SW480 (cell line): Measurements from ENCODE around the gene TRPC4AP.
"Not testable (repeated sequence)": the region's sequence is repeated elsewhere in the genome, so short reads cannot be mapped to it uniquely, and the experiment has no call there.

Source experiments
- DNase-seq: peaks from one replicate; pipeline ENCODE4 v3.0.0-alpha.2; 2016; ENCODE audit warnings: low spot score

Gene TRPC4AP, protein sequence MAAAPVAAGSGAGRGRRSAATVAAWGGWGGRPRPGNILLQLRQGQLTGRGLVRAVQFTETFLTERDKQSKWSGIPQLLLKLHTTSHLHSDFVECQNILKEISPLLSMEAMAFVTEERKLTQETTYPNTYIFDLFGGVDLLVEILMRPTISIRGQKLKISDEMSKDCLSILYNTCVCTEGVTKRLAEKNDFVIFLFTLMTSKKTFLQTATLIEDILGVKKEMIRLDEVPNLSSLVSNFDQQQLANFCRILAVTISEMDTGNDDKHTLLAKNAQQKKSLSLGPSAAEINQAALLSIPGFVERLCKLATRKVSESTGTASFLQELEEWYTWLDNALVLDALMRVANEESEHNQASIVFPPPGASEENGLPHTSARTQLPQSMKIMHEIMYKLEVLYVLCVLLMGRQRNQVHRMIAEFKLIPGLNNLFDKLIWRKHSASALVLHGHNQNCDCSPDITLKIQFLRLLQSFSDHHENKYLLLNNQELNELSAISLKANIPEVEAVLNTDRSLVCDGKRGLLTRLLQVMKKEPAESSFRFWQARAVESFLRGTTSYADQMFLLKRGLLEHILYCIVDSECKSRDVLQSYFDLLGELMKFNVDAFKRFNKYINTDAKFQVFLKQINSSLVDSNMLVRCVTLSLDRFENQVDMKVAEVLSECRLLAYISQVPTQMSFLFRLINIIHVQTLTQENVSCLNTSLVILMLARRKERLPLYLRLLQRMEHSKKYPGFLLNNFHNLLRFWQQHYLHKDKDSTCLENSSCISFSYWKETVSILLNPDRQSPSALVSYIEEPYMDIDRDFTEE

DNA sequence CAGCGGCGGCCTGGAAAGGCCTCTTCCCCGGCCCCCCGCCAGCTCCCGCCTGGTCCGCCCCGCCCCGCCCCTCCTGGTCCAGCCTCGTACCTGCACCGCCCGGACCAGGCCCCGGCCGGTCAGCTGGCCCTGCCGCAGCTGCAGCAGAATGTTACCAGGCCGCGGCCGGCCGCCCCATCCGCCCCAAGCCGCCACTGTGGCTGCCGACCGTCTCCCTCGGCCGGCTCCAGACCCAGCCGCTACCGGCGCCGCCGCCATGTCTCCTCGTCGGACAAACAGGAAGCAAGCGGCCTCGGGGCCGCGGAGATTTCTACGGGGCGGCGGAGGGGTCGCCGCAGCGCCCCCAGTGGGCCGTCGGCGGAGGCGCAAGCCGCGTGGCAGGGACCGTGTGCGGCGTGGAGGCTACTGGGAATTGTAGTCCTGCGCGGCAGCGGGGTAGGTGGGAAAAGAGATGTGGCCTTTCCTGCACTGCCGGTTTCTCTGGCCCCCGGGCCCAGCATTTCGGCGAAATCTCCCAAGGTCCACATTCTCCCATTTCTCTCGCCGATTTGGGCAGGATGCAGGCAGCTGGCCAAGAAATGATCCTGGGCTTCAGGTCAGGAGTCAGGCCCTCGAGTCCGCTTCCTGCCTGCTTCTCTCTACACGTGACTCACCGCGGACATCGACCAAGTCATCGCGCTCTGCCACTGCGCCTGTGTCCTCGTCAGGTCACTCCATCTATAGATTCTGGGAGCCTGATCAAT lies at the start of gene TRPC4AP:
Gene TRPC4AP (minus strand): TSS at position 284 of the 743 bp plus-strand sequence. CDS start 26 bp downstream, at position 258.
- peak; percentile 93 for DNase-seq

DNA sequence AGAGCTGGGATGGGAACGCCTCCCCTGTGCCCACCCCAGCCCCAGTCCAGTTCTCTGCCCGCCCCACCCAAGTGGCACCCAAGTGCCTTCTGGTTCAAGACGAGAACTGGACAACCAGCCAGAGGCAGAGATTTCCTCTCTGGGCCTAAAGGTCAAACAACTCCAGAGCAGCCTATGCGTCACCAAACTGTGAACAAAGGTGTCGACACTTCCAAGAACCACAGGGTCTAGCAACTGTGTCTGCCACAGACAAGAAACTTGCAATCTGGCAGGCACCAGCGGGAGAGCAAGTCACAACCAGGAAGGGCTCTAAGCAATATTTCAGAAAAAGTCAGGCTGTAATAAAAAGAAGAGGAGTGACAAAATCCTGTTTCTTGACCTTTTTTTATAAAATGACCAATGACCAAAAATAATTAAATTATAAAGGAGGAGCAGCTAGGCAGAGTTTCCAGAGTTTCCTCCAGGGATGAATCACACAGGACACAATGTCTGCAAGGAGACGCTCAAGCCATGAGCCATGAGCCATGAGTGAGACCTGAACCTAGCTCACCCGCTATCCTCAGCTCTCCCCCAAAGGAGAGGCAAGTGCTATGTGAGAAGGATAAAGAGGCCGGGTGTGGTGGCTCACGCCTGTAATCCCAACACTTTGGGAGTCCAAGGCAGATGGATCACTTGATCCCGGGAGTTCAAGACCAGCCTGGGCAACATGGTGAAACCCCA lies 43.4 kb upstream of the TRPC4AP start:
- DNase-seq = no peak

DNA sequence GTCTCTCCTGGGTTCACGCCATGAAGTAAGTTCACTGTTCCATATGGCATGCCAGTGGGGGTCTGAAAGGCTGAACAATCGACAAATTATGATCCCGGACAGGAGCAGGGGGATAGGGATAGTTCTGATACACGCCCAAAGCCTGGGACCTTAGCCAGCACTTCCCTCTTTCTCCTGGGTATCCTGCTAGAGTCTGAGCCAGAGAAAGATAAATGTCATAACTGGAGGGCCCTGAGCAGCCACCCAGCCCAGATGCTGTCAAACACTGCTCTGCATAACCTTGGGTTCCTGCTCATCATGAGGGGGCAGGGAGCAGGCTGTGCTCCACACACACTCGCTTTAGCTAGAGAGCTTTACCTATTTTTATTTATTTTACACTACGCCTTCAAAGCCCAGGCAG lies 42.3 kb upstream of the TRPC4AP start:
- no peak for DNase-seq

DNA sequence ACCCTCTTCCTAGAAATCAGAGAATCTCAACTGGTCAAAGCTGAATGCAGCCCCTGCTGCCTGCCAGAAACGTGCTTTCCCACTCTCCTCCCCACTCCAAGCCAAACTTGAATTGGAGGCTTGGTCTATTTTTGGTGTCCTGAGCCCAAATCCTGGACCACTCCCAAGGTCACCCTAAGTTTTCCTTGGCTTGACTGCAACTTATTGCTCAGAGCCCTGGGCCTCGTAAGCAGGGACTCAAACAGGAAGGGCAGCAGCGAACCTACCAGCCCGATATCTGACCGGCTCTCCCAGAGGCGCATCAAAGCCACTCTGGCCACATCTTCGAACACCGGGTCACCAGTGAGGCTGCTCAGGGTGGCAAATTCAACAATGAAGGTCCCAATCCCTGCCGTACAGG lies 41.9 kb upstream of the TRPC4AP start:
- no peak for DNase-seq

DNA sequence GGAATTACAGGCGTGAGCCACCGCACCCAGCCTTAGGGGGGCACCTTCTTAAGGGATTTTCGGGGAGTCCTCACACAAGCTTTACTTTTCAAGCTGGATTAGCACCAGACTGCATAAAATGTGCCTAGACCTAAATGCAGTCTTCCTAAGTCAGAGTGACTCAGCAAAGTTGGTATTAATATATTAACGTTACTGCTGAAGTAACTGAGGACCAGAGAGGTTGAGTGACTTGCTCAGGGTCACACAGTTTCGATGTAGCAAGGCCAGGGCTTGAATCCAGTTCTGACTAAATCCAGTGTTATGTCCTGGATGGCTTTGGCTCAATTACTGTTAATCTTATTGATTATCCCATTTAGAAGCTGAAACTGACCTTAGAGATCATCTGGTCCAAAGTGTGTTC lies 41.1 kb upstream of the TRPC4AP start:
- no peak for DNase-seq

DNA sequence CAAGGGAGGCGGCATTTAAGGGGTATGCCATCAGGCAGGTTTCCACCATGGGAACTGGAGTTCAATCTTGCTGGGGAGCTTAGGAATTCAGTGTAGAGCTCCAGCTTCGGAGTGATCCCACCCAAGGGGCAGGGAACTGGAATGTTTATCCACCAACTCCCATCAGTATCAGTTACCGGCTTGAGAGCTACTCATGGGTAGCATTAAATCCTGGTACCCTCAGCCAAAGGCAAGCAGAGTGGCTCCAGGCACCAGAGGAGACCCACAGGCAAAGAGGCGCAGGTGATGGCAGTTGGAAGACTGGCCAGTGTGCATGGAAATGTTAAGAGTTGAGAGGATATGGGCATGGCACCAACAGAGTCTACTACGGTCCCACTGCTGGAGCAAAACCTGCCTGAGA lies 40.4 kb upstream of the TRPC4AP start:
- no peak for DNase-seq

DNA sequence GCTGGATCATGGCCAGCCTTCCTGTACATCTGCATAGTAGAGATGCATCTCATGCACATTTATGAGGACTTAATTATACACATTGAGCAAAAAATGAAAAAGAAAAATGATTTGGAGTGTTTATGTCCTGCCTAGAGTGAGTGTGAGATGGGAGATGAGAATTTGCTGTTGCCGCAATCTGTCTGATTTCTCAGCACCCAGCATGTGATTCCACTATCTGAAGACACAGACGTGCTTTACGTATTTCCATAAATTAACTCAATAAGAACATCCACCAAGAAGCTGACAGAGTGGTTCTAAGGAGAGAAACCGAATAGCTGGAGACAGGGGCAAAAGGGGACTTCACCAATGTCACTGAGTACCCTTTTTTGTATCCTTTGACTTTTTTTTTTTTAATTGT lies 39.3 kb upstream of the TRPC4AP start:
- no peak for DNase-seq

DNA sequence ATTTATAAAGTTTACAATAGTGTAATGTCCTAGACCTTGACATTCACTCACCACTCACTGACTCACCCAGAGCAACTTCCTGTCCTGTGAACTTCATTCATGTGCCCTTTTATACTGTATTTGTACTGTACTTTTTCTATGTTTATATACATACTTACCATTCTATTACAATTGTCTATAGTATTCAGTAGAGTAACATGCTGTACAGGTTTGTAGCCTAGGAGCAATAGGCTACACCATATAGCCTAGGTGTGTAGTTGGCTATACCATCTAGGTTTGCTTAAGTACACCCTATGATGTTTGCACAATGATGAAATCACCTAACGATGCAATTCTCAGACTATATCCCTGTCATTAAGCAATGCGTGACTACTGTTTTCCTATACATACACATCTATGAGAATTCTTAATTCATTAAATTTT lies 37.1 kb upstream of the TRPC4AP start:
- DNase-seq = peak; percentile 36

DNA sequence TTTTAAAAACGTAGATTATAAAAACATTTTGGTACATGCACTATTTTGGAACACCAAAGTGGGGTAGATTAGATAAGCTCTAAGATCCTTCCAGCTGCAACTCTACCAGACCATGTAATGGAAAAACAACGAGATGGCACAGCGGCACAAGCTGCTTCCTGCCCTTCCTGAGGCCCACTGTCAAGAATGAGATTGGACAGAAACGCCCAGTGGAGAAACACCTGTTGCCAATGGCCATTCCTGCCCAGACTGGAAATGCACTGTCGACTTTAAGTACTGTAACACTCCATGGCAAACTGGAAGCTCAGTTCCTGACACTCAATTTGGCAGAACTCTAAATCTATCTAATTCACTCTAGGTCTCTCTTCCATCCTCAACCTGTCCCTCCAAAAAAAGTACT lies 33.1 kb upstream of the TRPC4AP start:
- no peak for DNase-seq

DNA sequence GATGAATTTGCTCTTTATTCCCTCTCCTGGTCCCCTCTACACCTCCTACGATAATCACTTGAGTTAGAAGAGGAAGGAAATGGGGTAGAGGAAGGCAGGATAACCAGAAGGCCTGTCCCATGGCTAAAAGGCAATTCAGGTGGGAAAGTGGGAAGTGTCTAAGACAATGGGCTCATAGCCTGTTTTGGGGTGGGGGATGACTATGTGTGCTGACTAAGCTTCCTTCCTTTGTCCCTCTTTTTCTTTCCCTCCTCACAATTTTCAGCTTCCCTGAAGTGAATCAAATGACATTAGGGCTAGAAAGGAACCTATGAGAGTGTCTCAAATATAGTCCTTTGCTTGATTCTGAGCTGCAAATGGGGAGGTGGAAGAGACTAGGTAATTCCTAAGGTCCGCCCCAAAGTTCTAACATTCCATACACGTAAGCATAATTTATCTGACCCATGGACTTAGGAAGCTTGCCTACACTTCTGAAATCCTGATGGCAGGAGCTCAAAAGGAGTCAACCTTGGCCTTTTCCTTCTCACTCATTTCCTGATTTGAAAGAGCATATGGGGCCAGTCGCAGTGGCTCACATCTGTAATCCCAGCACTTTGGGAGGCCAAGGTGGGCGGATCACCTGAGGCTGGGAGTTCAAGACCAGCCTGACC lies 30.3 kb upstream of the TRPC4AP start:
- no peak for DNase-seq

DNA sequence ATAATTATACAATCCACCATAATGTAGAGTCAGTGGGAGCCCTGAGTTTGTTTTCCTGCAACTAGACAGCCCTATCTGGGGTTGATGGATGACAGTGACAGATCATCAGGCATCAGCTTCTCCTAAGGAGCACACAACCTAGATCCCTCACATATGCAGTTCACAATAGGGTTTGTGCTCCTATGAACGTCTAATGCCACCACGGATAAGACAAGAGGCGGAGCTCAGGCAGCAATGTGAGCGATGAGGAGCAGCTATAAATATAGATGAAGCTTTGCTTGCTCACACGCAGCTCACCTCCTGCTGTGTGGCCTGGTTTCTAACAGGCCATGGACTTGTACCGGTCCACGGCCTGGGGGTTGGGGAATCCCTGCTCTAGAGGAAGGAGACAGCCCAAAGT lies 28.6 kb upstream of the TRPC4AP start:
- no peak for DNase-seq

DNA sequence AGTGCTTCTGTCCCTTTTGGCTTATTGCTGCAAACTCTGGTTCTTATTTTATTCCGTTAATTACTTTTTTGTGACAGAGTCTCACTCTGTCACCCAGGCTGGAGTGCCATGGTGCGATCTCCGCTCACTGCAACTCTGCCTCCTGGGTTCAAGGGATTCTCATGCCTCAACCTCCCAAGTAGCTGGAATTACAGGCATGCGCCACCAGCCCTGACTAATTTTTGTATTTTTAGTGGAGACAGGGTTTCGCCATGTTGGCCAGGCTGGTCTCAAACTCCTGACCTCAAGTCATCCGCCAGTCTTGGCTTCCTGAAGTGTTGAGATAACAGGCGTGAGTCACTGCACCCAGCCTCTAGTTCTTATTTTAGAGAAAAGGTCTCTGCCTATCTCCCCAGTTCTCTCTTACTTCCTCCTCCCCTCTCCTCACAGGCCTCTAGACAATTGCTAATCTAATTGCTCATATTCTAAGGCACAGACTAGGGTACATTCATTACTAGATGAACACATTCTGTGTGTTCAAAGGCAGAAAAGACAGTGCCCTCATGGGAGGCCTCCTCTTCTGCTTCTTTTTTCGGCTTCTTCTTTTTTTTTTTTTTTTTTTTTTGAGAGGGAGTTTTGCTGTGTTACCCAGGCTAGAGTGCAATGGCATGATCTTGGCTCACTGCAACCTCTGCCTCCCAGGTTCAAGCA lies 27.6 kb upstream of the TRPC4AP start:
- DNase-seq = no peak

DNA sequence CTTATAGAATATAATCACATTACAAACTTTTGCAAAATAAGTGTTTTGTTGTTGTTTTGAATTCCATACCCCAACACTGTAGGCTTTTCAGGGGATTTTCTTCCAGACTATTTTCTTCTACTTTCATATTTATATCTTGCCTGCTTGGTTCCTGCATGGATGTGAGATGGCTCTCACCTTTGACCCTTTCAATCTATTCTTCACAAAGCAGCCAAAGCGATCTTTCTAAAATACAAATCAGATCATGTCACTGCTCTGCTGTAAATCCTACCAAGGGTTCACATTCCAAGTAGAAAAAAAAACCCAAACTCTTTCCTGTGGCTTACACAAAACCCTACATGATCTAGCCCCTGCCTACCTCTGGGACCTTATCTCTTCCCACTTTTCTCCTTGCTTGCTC lies 25.0 kb upstream of the TRPC4AP start:
- DNase-seq = no peak

DNA sequence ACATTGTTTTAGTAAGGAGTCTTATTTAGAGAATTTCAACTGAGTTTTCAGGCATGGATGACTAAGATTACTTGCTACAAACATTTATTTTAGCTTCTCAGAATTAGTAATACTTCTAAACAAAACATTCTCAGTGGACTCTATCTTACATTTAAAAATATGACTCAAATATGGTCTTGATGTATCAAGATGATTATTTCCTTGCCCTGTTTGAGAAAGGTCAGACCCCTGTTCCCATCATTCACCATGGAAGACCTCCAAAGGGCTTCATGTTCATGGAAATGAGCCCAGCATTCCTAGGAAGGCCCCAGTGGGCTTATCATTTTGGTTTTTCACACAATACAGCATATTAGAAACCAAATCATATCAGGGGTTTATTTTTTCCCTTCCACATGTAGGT lies 24.6 kb upstream of the TRPC4AP start:
- DNase-seq = no peak

DNA sequence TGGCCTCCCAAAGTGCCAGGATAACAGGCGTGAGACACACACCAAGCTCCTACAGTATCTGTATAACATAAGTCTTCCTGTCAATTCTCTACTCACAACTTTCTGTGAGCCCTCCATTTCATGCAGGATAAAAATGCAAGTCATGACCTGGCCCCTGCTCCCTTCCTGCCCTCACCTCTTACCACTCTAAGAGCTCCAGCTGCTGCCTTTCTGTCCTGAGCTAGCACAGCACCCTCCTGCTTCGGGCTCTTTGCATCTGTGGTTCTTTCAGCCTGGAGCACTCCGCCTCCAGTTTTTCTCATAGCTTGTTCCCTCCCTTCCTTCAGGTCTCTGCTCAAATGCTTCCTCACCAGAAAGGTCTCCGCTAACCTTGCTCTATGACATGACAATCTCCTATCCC lies 23.7 kb upstream of the TRPC4AP start:
- DNase-seq = no peak

DNA sequence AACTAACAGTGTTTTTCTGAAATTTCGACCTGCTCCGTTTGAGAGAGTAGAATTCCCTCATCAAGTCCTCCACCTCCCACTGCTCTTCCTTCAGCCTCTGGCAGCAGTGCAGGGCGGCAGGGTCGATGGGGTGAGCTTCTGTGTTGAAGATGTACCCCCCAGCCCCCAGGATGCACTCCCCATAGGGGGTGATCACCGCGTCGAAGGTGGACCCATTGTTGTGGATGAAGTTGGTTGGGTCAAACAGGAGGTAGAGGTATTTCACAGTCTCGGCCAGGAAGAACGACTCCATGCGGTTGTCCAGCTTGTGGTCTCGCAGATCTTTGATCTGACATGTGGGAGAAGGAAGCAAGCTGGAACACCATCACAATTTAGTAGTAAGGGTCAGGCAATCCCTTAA lies 23.0 kb upstream of the TRPC4AP start:
- no peak for DNase-seq

DNA sequence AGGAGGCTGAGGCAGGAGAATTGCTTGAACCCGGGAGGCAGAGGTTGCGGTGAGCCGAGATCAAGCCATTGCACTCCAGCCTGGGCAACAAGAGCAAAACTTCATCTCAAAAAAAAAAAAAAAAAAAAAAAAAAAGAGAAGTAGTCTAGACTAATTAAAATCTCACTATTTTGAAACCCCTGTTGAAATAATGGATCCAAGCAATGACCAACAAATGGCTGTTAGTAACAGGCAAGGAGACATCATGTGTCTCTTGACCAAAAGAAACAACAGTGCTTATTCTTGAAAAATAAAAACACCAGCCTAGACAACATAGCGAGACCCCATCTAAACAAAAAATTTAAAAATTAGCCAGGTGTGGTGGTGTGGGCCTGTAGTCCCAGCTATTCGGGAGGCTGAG lies 19.7 kb upstream of the TRPC4AP start:
- not testable (repeated sequence) for DNase-seq

DNA sequence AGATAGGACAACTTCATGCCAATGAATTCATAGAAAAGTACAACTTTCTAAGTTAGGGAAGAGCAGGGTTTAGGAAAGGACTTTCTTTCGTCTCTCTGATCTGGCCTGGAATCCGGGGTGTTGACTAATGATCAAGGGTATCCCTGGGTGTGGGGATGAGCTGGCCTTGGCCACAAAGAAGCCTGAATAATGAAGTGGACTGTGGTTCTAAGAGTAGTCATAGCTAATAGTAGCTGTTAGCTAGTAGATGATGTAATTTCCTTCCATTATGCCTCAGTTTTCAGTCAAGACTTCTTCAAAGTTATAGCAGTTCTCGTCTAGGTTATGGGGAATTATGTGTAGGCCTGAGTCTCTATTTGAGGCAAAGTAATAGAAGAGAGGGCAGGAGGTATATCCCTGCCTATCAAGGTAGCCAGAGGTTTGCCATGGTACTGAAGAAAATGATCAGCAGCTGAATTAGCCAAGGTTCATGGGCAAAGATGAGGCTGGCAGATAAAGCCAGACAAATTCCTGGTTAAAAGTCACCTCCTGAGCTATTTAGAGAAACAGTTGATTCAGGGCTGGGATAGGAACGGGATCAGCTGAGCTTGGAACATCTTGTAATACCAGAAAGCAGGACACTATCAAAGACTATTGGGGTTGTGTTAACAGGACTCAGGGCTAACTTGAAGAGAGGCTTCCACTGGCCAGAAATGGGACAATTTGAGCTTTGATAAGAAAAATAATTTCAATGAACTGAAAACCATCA lies 18.7 kb upstream of the TRPC4AP start:
- DNase-seq = peak; percentile 52

DNA sequence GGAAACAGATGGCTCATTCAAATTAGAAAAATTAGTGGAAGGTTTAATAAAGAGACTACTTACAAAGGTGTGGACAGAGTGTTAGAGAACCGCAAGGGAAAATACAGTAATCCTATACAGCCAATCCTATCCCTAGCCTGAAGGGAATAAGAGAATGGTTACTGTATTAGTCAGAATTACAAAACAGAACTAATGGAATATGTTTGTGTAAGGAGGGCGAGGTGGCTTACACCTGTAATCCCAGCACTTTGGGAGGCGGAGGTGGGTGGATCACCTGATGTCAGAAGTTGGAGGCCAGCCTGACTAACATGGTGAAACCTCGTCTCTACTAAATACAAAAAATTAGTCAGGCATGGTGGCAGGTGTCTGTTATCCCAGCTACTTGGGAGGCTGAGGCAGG lies 16.3 kb upstream of the TRPC4AP start:
- DNase-seq = no peak

DNA sequence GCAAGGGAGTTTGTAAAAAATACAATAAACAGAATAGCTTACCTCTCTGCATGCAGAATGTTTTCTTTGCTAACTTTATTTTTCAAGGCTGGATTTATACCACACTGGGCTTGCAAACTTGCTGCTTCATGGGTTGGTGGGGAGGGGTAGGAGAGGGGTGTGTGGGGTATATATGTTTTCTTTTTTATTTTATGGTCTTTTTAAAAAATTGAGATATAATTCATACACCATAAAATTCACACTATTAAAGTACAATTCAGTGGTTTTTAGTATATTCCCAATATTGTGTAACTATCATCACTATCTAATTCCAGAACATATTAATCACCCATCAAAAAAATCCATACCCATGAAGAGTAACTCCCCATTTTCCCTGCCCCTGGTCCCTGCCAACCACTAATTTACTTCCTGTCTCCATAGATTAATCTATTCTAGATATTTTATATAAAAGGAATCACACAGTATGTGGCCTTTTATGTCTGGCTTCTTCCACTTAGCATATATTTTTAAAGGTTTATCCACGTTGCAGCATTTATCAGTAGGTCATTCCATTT lies 14.3 kb upstream of the TRPC4AP start:
- DNase-seq = no peak
